SH-SY5Y (cell line): ENCODE measurements around the gene DIAPH1.

Source experiments
- GATA2 ChIP-seq: IDR thresholded peaks from 2 replicates; pipeline ENCODE4 v1.6.1; 2011; ENCODE audit warnings: mild to moderate bottlenecking, low read depth, low read length
- GATA3 ChIP-seq: IDR thresholded peaks from 2 replicates; pipeline ENCODE4 v1.6.1; 2011; ENCODE audit warnings: low read depth, mild to moderate bottlenecking, low read length, moderate library complexity

DNA sequence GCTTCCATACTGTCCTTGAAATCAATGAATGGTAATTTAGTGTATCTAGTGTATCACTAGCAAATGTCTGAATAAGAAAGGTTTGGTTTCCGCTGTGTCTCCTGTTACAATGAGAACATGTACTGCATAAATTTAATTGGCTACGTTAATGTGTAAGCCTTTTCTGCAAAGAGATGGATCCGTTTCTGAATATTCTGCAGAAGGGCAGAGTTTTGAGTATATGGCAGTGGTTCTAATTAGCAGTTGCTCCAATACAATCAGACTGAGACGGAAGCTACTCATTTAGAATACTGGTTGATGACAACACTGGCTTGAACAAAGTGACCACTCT is 134.5 kb downstream of the DIAPH1 start:
- TF ChIP-seq GATA3: no peak
- no peak for TF ChIP-seq GATA2
